HCT116 (cell line): ENCODE measurements around the gene CACNA1C. TPM values are rescaled to one million over a fixed set of nuclear protein-coding genes. Genes with fewer than 3 reads are reported as not detected.

Experiments used
- ATAC-seq: fragments of 200-7000 bp; cut with Tn5 transposase; 2 replicates; pipeline ENCODE4 v1.9.1; 2020; ENCODE audit warnings: mild to moderate bottlenecking, moderate library complexity
- BruUV-seq: library from RNA; stranded (reverse); fragments of 400-500 nt; replicated peaks from 2 replicates; lab custom pipeline; 2021; lab: Mats Ljungman, UMichigan
- CTCF ChIA-PET: fragments of 300-600 bp; sonication (Branson Sonifier 250); formaldehyde crosslinking; loops from one replicate; lab custom pipeline; 2021; ENCODE audit warnings: antibody characterized with exemption; lab: Charles Lee
- POLR2A ChIA-PET: fragments of 300-600, 350-600 bp; sonication (Branson Sonifier 250); formaldehyde crosslinking; loops from one replicate; lab custom pipeline; 2021; ENCODE audit warnings: antibody characterized with exemption; lab: Charles Lee
- RAD21 ChIA-PET, 2 experiments: fragments of 300-600 bp; sonication (Branson Sonifier 250); formaldehyde crosslinking; loops; one replicate each; lab custom pipeline; 2023; ENCODE audit warnings: low total read pairs in 2 of 2; ENCODE audit not compliant: uncharacterized antibody in 2 of 2, unreplicated experiment in 2 of 2, low non-redundant PET in 1 of 2; lab: Charles Lee
- DNase-seq: peaks from one replicate; pipeline ENCODE4 v3.0.0-alpha.2; 2010; ENCODE audit warnings: low read depth, low spot score
- H2AFZ ChIP-seq: fragments of 200-600 bp; shearing (Covaris generic), sonication (generic); 2 replicates; pipeline ENCODE4 v1.6.1; 2017; ENCODE audit warnings: low read depth, mixed run types, mixed read lengths, antibody characterized with exemption, low read length; ENCODE audit not compliant: poor library complexity, severe bottlenecking
- H3K27ac ChIP-seq: 2 replicates; pipeline ENCODE4 v1.5.1; 2012; ENCODE audit warnings: low read depth, low read length
- H3K27me3 ChIP-seq: fragments of 200-600 bp; sonication (generic); 2 replicates; pipeline ENCODE4 v1.6.1; 2016; ENCODE audit warnings: mixed run types, low read length, mixed read lengths; ENCODE audit not compliant: insufficient read depth
- H3K36me3 ChIP-seq, 2 experiments: fragments of 200-500 bp in 1 of 2; fragments of 200-600 bp in 1 of 2; sonication (Bioruptor generic) in 1 of 2; sonication (generic) in 1 of 2; 2 replicates each; pipeline versions ENCODE4 v1.5.1 to v1.6.1; 2014 to 2016; ENCODE audit warnings: low read length in 2 of 2, inconsistent platforms in 1 of 2, mixed read lengths in 1 of 2, mixed run types in 1 of 2; ENCODE audit not compliant: insufficient read depth in 2 of 2, control insufficient read depth in 1 of 2
- H3K4me1 ChIP-seq, 2 experiments: fragments of 200-600 bp in 1 of 2; sonication (generic) in 1 of 2; 2 replicates each; pipeline versions ENCODE4 v1.5.1 to v1.6.1; 2012 to 2017; ENCODE audit warnings: low read length in 2 of 2, inconsistent platforms in 1 of 2, mild to moderate bottlenecking in 1 of 2, mixed read lengths in 1 of 2, mixed run types in 1 of 2, moderate library complexity in 1 of 2; ENCODE audit not compliant: insufficient read depth in 2 of 2, control insufficient read depth in 1 of 2
- H3K4me2 ChIP-seq: fragments of 200-600 bp; sonication (generic); 2 replicates; pipeline ENCODE4 v1.6.1; 2017; ENCODE audit warnings: mixed run types, low read length, mixed read lengths
- H3K4me3 ChIP-seq, 2 experiments: fragments of 200-600 bp in 1 of 2; sonication (generic) in 1 of 2; replicated peaks in 1 of 2; 2 replicates each; pipeline ENCODE4 v1.5.1; 2011 to 2016; ENCODE audit warnings: low read length in 2 of 2, control low read depth in 1 of 2, low read depth in 1 of 2, mild to moderate bottlenecking in 1 of 2, mixed read lengths in 1 of 2, mixed run types in 1 of 2
- H3K79me2 ChIP-seq: fragments of 200-600 bp; sonication (generic); 2 replicates; pipeline ENCODE4 v1.6.1; 2017; ENCODE audit warnings: mild to moderate bottlenecking, mixed run types, low read length, moderate library complexity, mixed read lengths; ENCODE audit not compliant: insufficient read depth
- H3K9ac ChIP-seq: fragments of 200-600 bp; sonication (generic); 2 replicates; pipeline ENCODE4 v1.6.1; 2016; ENCODE audit warnings: low read length, mixed read lengths
- H3K9me2 ChIP-seq: fragments of 200-600 bp; sonication (generic), shearing (Covaris generic); 2 replicates; pipeline ENCODE4 v1.6.1; 2017; ENCODE audit warnings: mixed run types, mild to moderate bottlenecking, moderate library complexity; ENCODE audit not compliant: insufficient read depth
- H3K9me3 ChIP-seq, 2 experiments: fragments of 200-500 bp in 1 of 2; fragments of 200-600 bp in 1 of 2; sonication (Bioruptor generic) in 1 of 2; sonication (generic) in 1 of 2; 2 replicates each; pipeline ENCODE4 v1.6.1; 2014 to 2017; ENCODE audit warnings: low read length in 2 of 2, mixed read lengths in 2 of 2, inconsistent platforms in 1 of 2, low read depth in 1 of 2, mild to moderate bottlenecking in 1 of 2, mixed run types in 1 of 2, moderate library complexity in 1 of 2; ENCODE audit not compliant: control insufficient read depth in 1 of 2, insufficient read depth in 1 of 2
- H4K20me1 ChIP-seq: fragments of 200-600 bp; sonication (generic), shearing (Covaris generic); 2 replicates; pipeline ENCODE4 v1.6.1; 2017; ENCODE audit warnings: mixed run types, mild to moderate bottlenecking, moderate library complexity; ENCODE audit not compliant: insufficient read depth
- CEBPB ChIP-seq: IDR thresholded peaks from 2 replicates; pipeline ENCODE4 v1.6.1; 2012; ENCODE audit warnings: low read depth
- CTCF ChIP-seq, 3 experiments: fragments of 200-600 bp in 1 of 3; sonication (generic) in 1 of 3; IDR thresholded peaks in 2 of 3; conservative IDR thresholded peaks in 1 of 3; 2 replicates each; pipeline ENCODE4 v1.5.1; 2012 to 2017; ENCODE audit warnings: low read depth in 2 of 3, low read length in 2 of 3, antibody characterized with exemption in 1 of 3, borderline replicate concordance in 1 of 3, control low read depth in 1 of 3, mild to moderate bottlenecking in 1 of 3, mixed read lengths in 1 of 3, mixed run types in 1 of 3, moderate library complexity in 1 of 3; ENCODE audit not compliant: insufficient read depth in 1 of 3
- ELF1 ChIP-seq: IDR thresholded peaks from 2 replicates; pipeline ENCODE4 v1.6.1; 2012; ENCODE audit warnings: low read depth, borderline replicate concordance
- EZH2 ChIP-seq: fragments of 200-600 bp; sonication (generic); IDR thresholded peaks from 2 replicates; pipeline ENCODE4 v1.6.1; 2017; ENCODE audit warnings: antibody characterized with exemption, mixed run types
- EZH2phosphoT487 ChIP-seq: fragments of 200-600 bp; IDR thresholded peaks from 2 replicates; pipeline ENCODE4 v1.6.1; 2018; ENCODE audit warnings: antibody characterized with exemption, borderline replicate concordance
- FOSL1 ChIP-seq: IDR thresholded peaks from 2 replicates; pipeline ENCODE4 v1.6.1; 2012; ENCODE audit warnings: low read depth
- JUND ChIP-seq: IDR thresholded peaks from 2 replicates; pipeline ENCODE4 v1.6.1; 2012
- MAX ChIP-seq: IDR thresholded peaks from 2 replicates; pipeline ENCODE4 v1.6.1; 2012
- REST ChIP-seq: IDR thresholded peaks from 2 replicates; pipeline ENCODE4 v1.6.1; 2012; ENCODE audit warnings: low read depth
- SIN3A ChIP-seq: IDR thresholded peaks from 2 replicates; pipeline ENCODE4 v1.6.1; 2012; ENCODE audit warnings: low read depth
- SP1 ChIP-seq: IDR thresholded peaks from 2 replicates; pipeline ENCODE4 v1.6.1; 2012; ENCODE audit warnings: low read depth
- SRF ChIP-seq: IDR thresholded peaks from 2 replicates; pipeline ENCODE4 v1.6.1; 2012; ENCODE audit warnings: low read depth
- TCF7L2 ChIP-seq: IDR thresholded peaks from 2 replicates; pipeline ENCODE4 v1.7.0; 2011; ENCODE audit warnings: borderline replicate concordance, inconsistent platforms; ENCODE audit not compliant: insufficient read depth, insufficient read length; ENCODE audit errors: extremely low read depth
- ZFX ChIP-seq: fragments of 450-650 bp; IDR thresholded peaks from 2 replicates; pipeline ENCODE4 v1.6.1; 2017
- ZNF274 ChIP-seq: fragments of 200-500 bp; sonication (Bioruptor generic); IDR thresholded peaks from 2 replicates; pipeline ENCODE4 v1.6.1; 2014; ENCODE audit warnings: mild to moderate bottlenecking, low read depth, low read length, inconsistent platforms
- intact Hi-C: fragments of 100-400 bp; cut with micrococcal nuclease; formaldehyde crosslinking; loops from 2 replicates; pipeline ENCODE4 v1.10.0; 2022
- total RNA-seq: library from RNA; stranded (reverse); gene quantifications from one replicate; pipeline ENCODE4 v1.2.1, GENCODE V29; 2021; ENCODE audit not compliant: unreplicated experiment

Gene CACNA1C
- total RNA-seq, 1 experiment from 2014 or later = 0.05 TPM

- Histone ChIP-seq H3K4me1 (peaks cover 0 to 21% of the 10 kb centered on the region in 2 experiments; a peak in 2 of 4 replicates), H3K4me2 (no peak overlapping the region), H3K4me3 (no peak overlapping the region), H3K27ac (no peak overlapping the region), H3K27me3 (peaks cover 11% of the 10 kb centered on the region; the same call in 1 of the 2 replicates), H3K9me3 (no peaks in the 10 kb centered on the region), H2AFZ (no peak overlapping the region), H4K20me1 (no peaks in the 10 kb centered on the region), H3K36me3 (no peaks in the 10 kb centered on the region), H3K9me2 (no peaks in the 10 kb centered on the region), H3K9ac (no peak overlapping the region), H3K79me2 (no peaks in the 10 kb centered on the region)
- intact Hi-C loops = no loop called here
- ChIA-PET POLR2A (no interaction called here), CTCF (no interaction called here), RAD21 (no interaction called here)
- no TSS peak for BruUV-seq
- DNase-seq (no peak), ATAC-seq (no peak)
- TF ChIP-seq ZFX (no peak), FOSL1 (no peak), TCF7L2 (no peak), EZH2 (no peak), REST (no peak), SRF (no peak), CEBPB (no peak), SIN3A (no peak), CTCF (IDR thresholded peaks at IDR 0.05 in 2 of 3, conservative IDR thresholded peaks at IDR 0.05 in 1 of 3; ENCODE audit: borderline replicate concordance in 1 of 3, insufficient read depth in 1 of 3, low read depth in 2 of 3, low read length in 2 of 3) (no peak), MAX (no peak), SP1 (no peak), JUND (no peak), ELF1 (no peak), EZH2phosphoT487 (no peak), ZNF274 (no peak)
Measured at GRCh38 chr12:2165927-2166326, 113.1 kb downstream of the CACNA1C start.
